Activated T-cell treated with anti-CD3 and anti-CD28 coated beads for 4 hours (primary cell): ENCODE results near the gene CCSER1.

Experiments
- DNase-seq: peaks from one replicate; pipeline ENCODE4 v3.0.0-alpha.2; 2020

Gene CCSER1

GRCh38 chr4:90127223-90127705, at the start of gene CCSER1:
CCSER1 (plus strand) TSS chr4:90127394.
- DNase-seq, result peak; percentile 9

DNA sequence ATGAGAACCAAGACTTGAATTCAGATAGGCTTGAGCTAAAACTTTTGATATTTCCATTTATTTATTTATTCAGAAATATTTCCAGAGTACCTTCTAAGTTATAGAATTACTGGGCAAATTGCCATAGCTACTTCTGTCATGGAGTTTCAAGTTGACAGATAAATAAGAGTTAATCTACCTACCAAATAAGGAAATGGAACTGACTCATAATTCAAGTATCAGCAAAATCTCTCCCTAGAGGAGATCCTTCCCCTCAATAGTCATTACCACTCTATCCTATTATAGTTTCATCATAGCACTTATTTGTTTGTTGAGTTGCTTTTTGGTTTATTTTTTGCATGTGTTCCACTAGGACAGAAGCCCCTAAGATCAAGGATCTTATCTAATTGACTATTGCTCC, 48.8 kb upstream of the CCSER1 start:
- DNase-seq, result no peak

DNA sequence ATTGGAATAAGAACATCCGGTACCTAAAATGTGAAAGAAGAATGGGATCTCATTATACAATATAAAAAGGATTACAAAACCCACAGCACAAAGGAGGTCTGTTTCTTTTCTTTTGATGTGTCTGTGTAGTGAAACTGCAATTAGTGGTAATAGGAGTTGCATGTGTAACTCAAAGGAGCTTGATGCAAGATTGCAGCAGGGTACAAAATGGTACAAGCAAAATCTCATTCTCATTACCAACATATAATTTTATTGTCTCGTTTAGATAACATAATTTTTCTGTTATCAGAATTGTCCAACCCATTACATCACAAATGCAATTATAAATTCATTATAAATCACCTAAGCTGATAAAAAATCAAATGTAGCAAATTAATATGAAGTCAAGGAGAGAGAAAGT, 47.1 kb upstream of the CCSER1 start:
- DNase-seq, result no peak

GRCh38 chr4:90081432-90082144, 45.6 kb upstream of the CCSER1 start:
- no peak for DNase-seq

GRCh38 chr4:90082449-90082848, 44.7 kb upstream of the CCSER1 start:
- no peak for DNase-seq

DNA sequence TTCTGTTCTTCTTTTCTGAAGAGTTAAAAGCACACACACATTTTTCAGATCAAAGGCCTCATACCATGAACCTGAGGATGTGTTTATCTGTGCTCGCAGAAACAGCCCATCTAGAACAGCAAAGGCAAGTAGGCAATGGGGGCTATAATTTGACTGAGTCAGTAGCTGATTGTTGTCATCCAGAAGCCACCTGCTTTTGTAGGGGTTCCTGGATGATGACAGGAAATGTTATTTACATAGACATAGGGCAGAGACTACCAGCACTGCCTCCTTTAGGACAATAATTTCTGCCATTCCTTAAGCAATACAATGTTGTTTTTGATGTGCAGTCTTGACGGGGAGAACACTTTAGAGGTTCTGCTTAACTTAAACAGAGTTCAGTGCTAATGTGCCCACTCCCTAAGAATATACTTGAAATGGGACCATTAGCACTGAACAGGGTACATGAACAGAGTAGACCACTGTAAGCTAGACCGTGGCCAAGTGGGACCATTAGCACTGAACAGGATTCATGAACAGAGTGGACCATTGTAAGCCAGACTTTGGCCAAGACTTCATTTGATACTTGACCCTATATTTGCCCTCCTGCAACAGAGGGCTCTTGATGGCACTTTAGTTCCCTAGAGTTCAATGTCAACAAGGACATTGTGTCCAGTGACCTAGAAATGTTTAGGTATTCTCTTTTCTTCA, 42.8 kb upstream of the CCSER1 start:
- no peak for DNase-seq

- no peak for DNase-seq
Measured at GRCh38 chr4:90084967-90085295, 42.3 kb upstream of the CCSER1 start.

DNA sequence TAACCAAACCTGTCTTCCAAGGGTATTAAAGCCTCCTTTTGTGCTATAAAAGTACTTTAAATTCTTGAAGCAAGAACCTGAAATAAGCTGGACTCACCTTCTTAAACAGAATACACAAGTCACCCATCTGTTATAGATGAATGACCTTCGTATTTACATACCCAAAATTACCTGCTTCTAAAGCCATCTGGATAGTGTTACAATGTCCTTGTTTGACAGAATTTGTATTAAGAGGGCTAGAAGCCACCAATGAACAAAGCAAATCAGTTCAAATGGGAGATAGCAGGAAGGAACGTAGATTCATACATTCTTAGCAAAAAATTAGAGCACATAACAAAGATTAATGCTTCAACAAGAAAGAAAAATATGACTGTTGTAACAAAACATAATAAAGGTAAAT, 33.7 kb upstream of the CCSER1 start:
- DNase-seq, result no peak

DNA sequence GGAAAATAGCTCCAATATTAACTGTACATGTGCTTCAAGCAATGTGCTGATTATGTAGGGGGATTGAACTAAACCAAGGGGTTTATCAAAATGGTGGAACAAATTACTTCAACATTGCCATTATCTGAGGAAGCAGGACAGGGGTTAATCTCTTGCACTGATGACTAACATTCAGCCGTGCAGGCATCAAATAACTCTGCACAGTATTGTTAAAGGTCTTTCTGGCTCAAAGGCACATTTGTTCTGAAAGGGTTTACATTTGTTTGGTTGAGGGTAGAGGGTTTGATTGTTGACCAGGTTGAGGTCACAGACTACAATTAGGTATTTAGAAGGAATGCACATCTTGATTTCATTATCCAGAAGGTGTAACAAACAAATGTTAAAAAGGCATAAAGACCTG, 32.2 kb upstream of the CCSER1 start:
- no peak for DNase-seq

- DNase-seq, result no peak
Measured at GRCh38 chr4:90099812-90100211, 27.4 kb upstream of the CCSER1 start.

GRCh38 chr4:90103991-90104390, 23.2 kb upstream of the CCSER1 start:
- DNase-seq, result no peak

DNA sequence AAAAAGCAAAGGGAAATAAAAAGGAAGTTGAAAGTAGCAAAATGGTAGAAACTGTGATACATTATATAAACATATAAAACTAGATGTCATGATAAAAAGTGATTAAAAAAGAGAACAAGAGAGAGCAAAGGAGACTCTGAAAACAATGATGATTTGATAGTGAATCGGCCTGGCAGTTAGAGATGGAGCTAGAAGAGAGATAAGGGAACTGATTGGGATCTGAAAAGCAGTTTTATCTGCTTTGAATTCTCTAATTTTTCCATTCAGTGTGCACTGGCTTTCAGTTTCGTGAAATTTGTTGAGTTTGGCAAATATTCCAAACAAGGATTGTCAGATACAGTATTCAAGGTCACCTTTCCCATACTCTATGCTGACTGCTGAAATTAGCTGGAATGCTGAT, 21.9 kb upstream of the CCSER1 start:
- DNase-seq, result no peak

DNA sequence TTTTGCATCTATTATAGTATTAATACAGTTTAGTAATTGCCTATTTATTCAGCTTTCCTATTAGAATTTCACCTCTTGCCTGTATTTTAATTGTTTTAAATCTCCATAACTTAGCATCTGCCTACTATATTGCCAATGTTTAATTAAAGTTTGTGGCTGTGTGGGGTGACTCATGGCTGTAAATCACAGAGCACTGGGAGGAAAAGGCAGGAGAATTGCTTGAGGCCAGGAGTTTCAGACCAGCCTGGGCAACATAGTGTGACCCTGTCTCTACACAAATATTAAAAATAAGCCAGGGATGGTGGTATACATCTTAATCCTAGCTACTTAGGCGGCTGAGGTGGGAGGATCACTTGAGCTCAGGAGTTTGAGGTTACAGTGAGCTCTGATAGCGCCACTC, 14.5 kb upstream of the CCSER1 start:
- DNase-seq, result no peak

GRCh38 chr4:90113881-90114457, 13.2 kb upstream of the CCSER1 start:
- DNase-seq, result no peak

GRCh38 chr4:90118527-90119195, 8.5 kb upstream of the CCSER1 start:
- no peak for DNase-seq

- no peak for DNase-seq
Measured at GRCh38 chr4:90120037-90120436, 7.2 kb upstream of the CCSER1 start.

DNA sequence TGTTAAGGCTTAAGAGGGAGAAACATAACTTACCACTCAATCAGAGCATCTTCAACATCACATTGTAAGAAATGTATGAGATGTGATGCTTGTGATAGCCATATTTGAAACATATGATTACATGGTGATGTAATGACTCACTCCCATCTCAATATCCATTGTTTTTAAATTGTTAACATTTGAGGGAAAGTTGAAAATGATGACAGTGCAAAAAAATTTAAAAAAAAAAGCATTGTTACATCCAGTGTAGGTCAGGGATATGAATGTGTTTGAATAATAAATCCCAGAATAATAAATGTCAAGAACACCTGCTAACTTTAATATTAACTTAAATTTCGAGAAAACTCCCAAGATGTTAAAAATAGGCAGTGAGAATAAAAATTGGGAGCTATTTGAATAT, 6.4 kb upstream of the CCSER1 start:
- no peak for DNase-seq

- DNase-seq, result no peak
Measured at GRCh38 chr4:90121676-90122354, 5.4 kb upstream of the CCSER1 start.

DNA sequence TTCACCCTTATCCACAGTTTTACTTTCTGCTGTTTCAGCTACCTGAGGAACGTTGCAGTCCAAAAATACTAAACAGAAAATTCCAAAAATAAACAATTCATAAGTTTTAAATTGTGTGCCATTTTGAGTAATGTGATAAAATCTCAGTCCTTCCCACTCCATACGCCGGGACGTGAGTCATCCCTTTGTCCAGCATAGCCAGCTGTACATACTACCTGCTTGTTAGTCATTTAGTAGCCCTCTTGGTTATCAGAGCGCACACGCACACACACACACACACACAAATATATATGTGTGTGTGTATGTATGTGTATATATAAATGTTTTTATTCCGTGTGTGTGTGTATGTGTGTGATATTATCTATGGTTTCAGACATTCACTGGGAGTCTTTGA, 4.8 kb upstream of the CCSER1 start:
- no peak for DNase-seq

DNA sequence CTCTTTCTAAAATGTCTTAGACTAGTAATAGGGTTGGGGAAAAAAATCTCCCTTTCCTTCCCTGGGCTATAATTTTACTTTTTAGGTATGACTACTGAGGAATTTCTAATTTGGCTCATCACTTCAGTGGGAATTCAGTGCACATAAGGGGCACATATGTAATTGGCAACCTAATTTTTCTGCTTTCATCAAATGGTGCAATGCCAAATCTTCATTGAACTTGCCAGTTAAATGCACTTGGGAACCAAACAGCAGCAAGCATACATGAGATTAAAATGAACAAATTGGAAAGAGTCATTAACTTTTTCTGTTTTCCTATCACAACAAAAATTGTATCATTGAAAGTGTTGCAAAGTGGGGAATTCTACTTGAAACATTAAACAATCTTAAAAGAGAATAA, 2.9 kb upstream of the CCSER1 start:
- no peak for DNase-seq

GRCh38 chr4:90126805-90127204, 389 bp upstream of the CCSER1 start:
- DNase-seq, result no peak

DNA sequence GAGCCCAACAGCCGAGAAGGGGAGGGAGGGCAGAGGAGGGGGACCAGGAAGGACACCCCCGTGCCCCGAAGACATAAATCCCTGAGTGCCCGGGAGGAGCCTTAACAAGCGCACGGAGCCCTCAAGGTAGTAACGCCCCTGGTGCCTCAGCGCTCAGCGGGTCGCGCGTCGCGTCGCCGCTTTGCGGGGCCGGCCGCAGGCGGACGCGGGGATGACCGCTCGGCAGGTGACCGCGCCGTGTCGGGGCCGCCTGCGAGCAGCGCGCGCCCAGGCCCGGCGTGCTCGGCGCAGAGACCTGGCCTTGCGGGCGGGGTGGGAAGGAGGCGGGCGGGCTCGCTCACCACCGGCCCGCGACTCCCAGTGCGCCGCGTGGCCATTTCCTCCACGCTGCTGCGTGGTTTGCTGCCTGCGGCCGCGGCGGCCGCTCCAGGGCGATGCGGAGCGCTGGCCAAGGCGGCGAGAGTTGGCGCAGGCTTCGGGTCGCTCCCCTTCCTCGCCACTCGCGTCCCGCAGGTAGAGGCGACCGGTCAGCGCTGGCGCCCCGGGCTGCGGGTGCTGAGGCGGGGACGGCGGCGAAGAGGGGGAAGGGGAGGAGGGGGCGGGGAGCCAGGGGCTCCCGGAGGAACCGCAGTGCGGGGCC, 632 bp downstream of the CCSER1 start:
- no peak for DNase-seq
